ENCODE data around the gene OR9A2.
"Not testable (repeated sequence)": the region's sequence is repeated elsewhere in the genome, so short reads cannot be mapped to it uniquely, and the experiment has no call there.

OR9A2 gene

DNA sequence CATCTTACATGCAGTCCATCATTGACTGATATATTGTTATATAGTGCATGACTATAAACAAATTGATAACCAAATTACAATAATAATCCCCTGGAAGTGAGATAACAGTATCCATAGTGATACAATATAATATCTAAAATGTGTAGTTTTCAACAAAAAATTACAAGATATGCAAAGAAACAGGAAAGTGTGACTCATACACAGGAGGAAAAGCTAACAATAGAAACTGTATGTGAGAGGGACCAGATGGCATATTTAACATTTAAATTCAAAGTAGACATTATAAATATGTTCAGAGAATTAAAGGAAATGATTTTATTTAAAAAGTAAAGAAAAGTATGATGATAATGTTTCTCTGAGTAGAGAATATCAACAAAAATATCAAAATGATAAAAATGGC lies 8.0 kb downstream of the OR9A2 start:
- DNase-seq, result no peak

DNA sequence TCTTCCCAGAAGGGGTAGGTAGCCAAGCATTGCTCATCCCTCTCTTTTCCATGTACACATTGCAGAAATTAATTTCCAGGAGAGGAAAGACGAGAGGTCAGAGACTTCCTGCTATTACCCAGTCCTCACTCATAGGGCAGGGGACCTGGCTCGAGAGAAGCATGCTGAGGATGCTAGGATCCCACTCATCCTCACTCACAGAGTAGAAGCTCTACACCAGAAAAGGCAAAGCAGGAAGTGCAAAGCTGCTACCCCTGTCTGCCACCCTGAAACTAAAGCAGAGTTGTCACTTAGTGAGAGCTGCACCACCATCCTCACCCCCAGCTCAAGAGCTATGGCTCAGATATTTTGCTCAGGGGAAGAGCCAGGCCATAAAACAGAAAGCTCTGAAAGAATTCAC lies 9.9 kb downstream of the OR9A2 start:
- no peak for DNase-seq

DNA sequence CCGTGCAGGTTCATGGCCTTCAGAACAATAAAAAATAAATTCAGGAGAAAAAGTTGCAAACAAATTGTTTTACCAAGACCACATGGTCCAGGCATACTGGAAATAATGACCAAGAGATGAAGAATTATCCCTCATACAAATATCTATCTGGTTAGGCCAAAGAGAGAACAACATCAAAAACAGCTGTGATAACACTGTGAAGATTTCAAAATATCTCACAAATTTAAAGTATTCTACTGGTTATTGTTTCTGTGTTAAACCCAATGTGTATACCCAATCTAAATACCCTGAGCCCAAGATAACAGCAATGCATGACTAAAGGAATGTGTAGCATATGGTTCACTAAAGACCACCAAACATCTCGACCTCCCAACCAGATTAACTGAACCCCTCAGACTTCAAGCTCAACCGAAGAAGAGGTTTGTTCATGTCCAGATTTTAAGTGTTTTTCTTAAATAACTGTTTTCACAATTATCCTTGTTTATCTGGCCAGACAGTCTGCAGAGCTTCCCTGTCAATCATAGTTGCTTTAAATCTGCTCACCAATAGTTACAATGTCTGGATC lies 10.9 kb downstream of the OR9A2 start:
- no peak for DNase-seq

DNA sequence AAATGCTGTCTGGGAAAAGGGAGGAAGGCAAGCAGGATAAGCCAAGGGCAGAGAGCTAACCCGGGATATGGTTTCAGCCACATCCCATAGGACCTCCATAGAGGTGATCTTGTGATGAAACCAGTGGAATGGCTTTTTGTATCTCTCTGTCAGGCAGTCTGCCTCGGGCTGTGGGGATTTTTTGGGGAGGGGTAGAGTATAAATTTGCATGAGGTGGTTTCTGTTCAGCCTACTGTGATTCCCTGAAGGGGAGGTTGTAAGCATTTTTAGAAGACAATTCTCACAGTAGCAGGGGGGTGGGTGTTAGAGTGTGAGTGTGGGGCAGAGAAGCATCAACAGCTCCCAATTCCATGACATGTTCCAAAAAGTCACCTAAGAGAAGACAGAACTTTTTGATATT lies 11.8 kb downstream of the OR9A2 start:
- no peak for DNase-seq

DNA sequence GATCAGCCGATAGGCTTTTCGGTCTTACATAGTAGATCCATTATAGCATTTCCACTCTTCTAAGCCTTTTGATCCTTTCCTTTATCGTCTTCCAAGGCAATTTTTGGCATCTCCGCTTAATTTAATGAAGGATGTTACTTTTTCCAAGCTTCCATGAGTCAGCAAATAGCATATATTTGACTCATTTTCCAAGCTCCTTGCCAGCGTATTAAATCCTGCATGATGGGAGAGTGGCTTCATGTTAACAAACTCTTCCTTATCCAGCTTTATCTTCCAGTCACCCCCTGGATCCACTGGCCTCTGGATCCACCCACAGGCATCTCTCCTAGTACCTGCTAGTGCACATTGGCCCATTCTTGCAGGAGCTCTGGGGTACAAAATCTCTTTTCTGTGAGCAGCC lies 13.0 kb downstream of the OR9A2 start:
- no peak for DNase-seq

DNA sequence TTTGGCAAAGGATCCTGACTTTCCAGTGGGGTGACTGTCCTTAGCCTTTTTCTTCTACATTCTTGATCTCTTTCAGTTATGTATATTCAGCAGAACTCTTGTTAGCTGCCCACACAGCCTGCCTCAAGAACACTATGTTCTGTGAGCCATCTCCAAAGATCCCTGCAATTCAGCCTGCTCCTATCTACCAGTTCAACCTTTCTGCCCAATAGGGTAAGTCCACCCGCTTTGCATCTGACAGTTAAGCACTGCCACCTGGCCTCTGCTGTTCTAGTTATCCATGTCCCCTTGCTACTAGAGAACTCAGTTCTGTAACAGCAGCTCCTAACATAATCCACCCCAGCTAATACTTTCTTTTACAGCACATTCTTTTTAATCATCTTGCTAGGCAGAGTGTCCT lies 13.5 kb downstream of the OR9A2 start:
- no peak for DNase-seq

DNA sequence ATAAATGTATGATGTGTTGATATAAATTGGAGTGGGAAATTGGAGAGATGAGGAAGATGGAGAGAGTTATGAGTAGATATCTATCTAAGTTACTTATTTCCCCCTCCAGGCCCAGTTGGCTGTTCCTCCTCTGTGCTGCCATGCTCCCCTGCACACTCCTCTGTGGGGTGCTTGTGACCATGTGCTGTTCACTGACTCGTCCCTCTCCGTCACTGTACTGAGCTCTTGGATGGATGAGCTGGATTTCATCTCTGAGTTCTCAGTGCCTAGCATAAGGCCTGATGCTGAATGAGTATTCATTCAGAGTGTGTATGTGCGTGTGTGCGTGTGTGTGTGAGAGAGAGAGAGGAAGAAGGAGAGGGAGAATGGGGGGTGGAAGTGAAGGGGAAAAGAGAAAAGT lies 14.5 kb downstream of the OR9A2 start:
- no peak for DNase-seq

DNA sequence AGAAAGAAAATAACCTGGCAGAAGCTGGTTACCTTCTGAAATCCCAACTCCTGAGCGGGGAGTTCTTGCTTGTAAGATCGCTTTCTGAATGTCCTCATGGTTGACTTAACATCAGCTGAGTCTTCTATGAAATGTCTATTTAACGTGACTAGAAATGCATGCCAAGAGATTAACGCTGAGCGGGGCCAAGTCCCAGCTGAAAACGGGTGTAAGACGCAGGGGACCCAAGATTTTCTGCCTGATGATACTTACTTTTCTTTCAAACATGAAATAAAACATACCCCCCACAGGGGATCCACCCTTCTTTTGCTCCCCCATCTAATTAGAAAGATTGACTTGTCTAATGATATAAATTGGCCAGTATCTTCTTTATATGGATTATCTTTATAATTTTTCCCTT lies 14.9 kb downstream of the OR9A2 start:
- no peak for DNase-seq

DNA sequence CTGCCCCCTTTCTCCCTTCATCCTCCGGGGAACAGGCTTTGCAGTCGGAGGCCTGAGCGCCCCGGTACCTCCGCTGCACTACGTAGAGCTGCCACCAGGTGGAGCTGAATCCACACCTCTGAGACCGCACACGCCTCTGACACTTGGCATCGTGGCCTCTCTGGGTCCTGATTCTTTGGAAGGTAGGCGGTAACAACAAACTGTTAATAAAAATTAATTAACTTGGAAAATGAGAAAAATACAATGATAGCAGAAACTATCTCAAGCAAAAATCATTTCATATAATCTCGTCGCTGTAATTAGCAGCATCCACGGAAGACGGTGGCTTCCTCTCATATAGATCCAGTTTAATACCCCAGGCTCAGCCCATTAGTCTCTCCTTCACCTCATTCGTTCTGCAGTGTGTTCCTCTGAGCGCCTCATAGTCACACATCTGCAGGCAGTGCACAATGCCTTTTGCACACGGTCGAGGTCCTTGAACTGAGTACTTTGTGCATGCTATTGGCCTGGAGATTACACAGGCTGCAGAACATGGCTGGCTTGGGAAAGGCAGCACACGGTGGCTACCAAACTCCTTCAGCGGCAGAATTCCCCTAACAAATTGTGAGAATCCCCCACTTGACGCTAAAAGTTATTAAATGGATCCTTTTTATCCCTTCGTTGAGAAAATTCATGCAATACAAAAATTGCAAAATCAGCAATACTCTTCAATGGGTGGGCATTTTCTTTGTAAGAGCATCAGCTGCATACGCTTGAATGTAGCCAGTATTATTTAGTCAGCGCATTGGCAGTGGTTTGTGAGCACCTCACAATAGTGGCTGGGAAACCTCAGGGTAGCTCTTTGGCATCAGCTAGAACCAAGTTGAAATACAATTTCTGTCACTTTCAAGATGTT lies 18.7 kb downstream of the OR9A2 start:
- peak; percentile 56 for DNase-seq

DNA sequence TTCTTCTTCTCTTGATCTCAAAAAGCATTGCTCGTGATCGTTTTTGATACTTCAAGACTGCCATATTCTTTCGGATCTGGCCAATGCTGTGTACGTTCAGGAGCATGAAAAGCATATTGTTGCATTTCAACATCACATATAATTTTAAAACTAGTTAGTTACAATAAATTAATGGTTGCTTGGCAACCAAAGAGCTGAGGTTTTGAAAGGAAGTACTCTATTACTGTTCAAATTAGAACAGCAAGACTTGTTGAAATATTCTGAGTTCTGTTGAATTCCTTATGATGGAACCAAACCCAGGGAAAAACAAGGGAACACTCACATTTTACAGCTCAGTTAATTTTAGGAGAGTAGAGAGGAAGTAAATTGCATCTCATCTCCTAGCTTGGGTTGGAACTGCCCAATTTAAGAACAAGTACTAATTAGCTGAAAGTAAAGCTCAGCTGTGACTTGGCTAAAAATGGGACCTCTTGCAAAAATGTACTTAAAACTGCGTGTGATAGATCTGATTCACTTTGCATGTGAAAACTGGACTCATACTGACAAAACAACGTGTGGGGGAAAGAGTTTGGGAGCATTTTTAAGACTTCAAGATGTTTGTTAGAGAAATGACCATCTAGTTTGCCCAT lies 21.2 kb downstream of the OR9A2 start:
- no peak for DNase-seq

DNA sequence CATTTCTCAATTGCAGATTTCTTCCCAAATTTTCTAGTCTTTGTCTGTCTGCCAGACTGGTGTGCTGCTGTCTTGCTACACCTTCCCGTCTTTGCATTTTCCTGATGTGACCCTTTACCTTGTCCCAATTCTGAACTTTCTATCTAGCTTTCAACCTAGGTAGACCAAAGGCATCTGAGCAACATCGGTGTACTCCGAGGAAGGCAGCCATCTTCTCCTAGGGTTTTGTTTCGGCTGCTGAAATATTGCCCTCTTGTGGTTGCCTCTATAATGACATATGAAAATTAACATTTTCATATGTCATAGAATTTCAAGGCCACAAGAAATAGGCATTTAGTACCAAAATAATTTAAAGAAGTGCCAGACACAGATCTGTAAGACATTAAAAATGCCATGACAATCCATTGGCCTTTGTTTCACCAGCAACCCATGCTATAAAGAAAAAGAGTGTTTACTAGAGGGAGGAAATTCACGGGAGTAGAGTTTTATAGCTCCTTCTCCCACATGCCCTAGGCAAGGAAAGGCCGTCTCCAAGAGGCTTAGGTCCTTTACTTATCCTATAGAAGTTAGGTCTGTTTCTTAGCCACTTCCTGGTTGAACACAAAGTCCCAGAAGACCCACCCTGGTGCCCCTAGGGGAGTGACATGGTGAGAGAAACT lies 23.4 kb downstream of the OR9A2 start:
- peak; percentile 38 for DNase-seq

DNA sequence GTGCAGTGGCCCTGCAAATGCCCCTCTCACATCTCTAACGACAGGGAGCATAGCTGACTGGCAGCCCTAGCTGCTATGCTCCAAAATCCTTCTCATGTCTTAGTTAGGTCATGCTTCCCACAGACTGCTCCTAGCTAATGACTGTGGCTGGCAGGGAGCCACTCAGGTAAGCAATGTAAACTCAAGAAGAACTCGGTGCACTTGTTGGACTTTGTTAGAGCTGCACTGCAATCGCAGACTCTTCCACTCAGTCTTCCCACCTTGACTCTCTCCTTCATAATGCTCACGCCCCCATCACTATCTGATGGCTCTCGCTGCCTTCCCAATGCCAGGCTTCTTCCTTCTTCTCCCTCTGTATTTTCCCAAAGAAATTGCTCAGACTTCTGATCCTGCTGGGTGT lies 24.0 kb downstream of the OR9A2 start:
- no peak for DNase-seq

DNA sequence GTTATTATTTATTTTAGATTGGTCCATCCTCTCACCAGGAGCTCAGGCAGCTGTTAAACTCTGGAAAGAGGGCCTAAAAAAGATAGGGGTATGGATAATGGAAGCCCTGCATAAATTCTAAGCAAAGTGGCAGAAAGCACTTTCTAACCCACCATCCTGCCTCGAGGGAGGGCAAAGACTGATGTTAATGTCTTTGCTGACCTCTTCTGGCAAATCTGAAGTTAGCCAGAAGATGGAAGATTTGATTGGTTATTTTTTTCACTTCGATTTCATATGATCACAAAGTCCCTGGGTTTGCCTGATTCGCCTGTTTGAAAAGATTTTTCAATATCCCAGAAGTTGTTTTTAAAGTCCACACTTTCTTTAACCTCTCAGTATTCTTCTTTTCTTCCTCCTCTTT lies 24.8 kb downstream of the OR9A2 start:
- no peak for DNase-seq

DNA sequence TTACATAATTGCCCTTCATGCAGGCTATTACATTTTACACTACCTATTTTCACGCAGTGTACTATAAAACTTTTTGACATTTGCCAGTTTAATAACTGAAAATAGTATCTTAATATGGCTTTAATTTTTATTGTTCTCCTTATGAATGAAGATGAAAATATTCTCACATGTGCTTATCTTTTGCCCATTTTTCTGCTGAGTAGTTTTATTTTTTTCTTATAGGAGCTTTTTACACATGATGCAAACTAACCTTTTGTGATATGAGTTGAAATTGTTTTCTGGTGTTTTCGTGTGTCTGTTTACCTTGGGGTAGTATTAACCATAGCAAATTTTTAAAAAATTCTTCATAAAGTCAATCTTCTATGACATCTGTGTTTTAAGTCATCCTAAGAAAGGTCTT lies 26.3 kb downstream of the OR9A2 start:
- no peak for DNase-seq

DNA sequence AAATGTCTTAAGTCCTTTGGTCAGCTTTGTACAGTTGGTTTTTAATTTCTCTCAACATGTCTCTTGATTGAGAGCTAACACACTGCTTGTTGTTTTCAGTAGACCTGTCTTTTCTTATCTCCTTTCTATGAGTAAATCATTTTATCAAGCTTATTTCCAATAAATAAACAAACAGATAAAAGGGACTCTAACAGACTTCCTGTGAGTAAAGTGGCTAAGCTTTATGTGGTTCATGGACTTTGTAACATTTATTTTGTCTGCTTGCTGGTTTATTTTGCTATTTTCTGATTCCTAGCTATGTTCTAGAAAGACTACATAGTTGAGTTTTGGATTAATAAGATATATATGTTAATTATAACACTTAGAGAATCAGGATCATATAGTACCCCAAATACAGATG lies 27.1 kb downstream of the OR9A2 start:
- no peak for DNase-seq

DNA sequence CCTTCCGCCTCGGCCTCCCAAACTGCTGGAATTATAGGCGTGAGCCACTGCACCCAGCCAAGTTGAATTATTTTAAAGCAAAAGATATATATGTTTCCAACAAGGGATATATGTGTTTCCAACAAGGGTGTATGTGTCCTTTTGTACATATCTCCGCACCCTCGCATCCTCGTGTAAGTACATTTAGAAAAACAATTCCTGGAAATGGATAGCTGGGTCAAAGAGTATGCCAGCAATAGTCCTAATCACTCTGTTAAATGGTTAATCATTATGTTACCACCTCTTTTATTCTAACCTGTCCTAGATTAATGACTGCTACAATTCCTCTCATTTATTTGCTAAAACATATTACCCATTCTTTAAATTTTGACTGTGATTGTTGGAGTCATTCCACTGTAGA lies 28.0 kb downstream of the OR9A2 start:
- DNase-seq, result no peak

DNA sequence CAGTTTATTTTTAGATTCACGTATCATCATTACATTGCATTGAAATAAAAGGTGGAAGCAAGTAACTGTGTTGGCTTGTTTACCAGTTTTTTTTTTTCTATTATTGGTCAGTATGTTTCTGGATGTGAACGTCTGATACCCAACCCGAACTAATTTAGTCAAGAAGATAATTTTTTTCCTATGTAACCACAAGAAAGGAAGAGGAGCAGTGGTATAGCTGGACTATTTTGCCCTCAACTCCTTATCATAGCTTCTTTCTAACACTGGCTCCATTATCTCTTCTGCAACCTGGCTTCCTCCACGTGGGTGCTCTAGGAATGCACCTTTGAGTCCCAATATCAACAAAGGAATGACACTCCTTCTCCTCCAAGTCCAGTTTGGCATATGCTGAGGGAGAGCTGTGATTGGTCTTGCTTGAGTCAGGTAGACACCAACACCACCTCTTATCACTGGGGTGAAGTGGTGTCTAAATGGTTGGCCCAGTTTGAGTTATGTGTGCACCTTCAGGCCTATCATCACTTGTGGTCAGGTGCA lies 29.4 kb downstream of the OR9A2 start:
- DNase-seq, result no peak

DNA sequence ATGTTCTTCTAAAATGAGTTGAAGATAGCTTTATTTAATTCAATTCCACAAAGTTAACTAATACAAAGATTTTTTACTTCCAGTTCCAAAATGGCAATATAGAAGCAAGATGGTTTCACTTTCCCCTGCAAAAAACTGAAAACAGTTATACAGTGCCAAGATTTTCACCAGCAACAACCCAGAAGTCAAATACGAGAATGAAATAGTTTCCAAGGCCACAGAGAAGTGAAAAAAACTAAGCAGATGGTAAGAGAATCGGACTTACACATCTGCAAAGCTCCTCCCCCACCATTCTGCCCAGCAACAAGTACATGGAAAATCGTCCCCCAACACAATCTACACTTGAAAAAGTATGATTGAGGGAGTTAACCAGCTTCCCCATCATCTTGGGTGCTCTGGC lies 34.5 kb downstream of the OR9A2 start:
- DNase-seq, result no peak

DNA sequence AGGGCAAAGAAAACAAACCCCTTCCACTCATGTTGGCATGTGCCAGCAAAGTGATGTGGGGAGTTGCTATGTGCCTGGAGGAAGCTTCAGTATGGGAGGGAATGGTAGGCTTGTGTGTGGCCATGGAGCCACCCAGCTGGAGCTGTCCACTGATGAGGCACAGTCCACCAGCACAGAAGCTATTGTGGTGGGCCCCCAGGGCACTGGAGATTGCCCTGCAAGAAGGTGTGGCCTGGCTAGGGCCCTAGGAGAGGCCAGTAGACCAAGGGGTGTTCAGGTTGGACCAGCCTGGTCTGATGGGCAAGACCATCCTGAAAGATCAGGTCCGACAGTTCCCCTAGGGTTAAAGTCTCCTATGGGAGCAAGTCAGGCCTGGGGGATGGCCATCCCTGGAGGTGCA lies 42.6 kb downstream of the OR9A2 start:
- DNase-seq, result no peak

DNA sequence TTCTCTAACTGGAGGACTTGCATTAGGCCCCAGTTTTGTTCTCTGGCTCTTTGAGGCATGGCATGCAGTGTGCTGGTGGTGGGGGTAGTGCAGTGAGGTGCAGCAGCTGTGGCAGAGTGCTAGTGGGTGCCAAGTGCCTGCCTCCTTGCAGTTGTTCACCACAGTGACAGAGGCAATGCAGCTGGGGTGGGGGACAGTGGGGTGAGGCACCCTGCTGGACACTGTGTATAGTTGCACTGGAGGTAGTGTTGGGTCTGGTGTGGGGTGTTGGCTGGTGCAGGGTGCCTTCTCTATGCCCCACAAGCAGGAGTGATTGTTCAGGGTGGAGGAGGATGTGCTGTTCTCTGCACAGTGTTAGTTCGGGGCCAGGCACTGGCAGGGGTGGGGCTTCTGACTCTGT lies 43.1 kb downstream of the OR9A2 start:
- DNase-seq, result no peak

DNA sequence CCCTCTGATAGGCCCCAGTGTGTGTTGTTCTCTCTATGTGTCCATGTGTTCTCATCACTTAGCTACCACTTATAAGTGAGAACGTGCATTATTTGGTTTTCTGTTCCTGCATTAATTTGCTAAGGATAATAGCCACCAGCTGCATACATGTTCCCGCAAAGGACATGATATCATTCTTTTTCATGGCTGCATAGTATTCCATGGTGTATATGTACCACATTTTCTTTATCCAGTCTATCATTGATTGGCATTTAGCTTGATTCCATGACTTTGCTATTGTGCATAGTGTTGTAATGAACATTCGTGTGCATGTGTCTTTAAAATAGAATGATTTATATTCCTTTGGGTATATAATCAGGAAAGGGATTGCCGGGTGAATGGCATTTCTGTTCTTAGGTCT lies 48.5 kb downstream of the OR9A2 start:
- DNase-seq, result not testable (repeated sequence)
